IPS-NIHi11 (cell line): ENCODE measurements around the gene NRCAM.
A peak's percentile ranks its signal among the peaks of the same experiment; 100 is the strongest.

ENCODE experiments used
- DNase-seq: peaks from one replicate; pipeline ENCODE4 v3.0.0; 2012; ENCODE audit warnings: mixed read lengths, low spot score

NRCAM gene

GRCh38 chr7:108204281-108204796 is 251.9 kb downstream of the NRCAM start:
- DNase-seq = no peak

- DNase-seq = no peak
These were observed 252.7 kb downstream of the NRCAM start for GRCh38 chr7:108203537-108203936.

- no peak for DNase-seq
These were observed 253.5 kb downstream of the NRCAM start for GRCh38 chr7:108202743-108203142.

- no peak for DNase-seq
These were observed 254.5 kb downstream of the NRCAM start for GRCh38 chr7:108201766-108202165.

- no peak for DNase-seq
These were observed 255.9 kb downstream of the NRCAM start for GRCh38 chr7:108200326-108200725.

- no peak for DNase-seq
These were observed 258.7 kb downstream of the NRCAM start for GRCh38 chr7:108197371-108198091.

- DNase-seq = no peak
These were observed 260.2 kb downstream of the NRCAM start for GRCh38 chr7:108196004-108196403.

GRCh38 chr7:108193594-108194498 is 262.4 kb downstream of the NRCAM start:
- DNase-seq = peak; percentile 23

GRCh38 chr7:108190891-108191290 is 265.3 kb downstream of the NRCAM start:
- DNase-seq = no peak

- DNase-seq = no peak
These were observed 266.4 kb downstream of the NRCAM start for GRCh38 chr7:108189733-108190388.

- DNase-seq = no peak
These were observed 267.5 kb downstream of the NRCAM start for GRCh38 chr7:108188724-108189123.

- peak; percentile 70 for DNase-seq
These were observed 274.9 kb downstream of the NRCAM start for GRCh38 chr7:108181073-108181985.

- no peak for DNase-seq
These were observed 277.8 kb downstream of the NRCAM start for GRCh38 chr7:108178398-108178797.

- DNase-seq = no peak
These were observed 285.1 kb downstream of the NRCAM start for GRCh38 chr7:108171164-108171563.

GRCh38 chr7:108170251-108170650 is 286.0 kb downstream of the NRCAM start:
- no peak for DNase-seq

GRCh38 chr7:108167460-108167859 is 288.8 kb downstream of the NRCAM start:
- no peak for DNase-seq

- DNase-seq = no peak
These were observed 289.5 kb downstream of the NRCAM start for GRCh38 chr7:108166687-108167086.

- no peak for DNase-seq
These were observed 290.5 kb downstream of the NRCAM start for GRCh38 chr7:108165723-108166122.

- DNase-seq = no peak
These were observed 291.3 kb downstream of the NRCAM start for GRCh38 chr7:108164946-108165345.

GRCh38 chr7:108164342-108164741 is 291.9 kb downstream of the NRCAM start:
- no peak for DNase-seq

GRCh38 chr7:108158776-108159175 is 297.5 kb downstream of the NRCAM start:
- no peak for DNase-seq
